Endothelial cell of umbilical vein (primary cell): ENCODE results near the gene RALGAPA1. TPM values are rescaled to one million over a fixed set of nuclear protein-coding genes. Genes with fewer than 3 reads are reported as not detected.

Experiments
- BruUV-seq: library from RNA; stranded (reverse); fragments of 400-500 nt; replicated peaks from 2 replicates; lab custom pipeline; 2021; lab: Mats Ljungman, UMichigan
- CTCF ChIA-PET: fragments of 300-600, 350-600 bp; sonication (Branson Sonifier 250); formaldehyde crosslinking; loops from one replicate; lab custom pipeline; 2021; ENCODE audit warnings: antibody characterized with exemption, inconsistent platforms; lab: Charles Lee
- POLR2A ChIA-PET: fragments of 300-600, 350-600 bp; sonication (Branson Sonifier 250); formaldehyde crosslinking; loops from one replicate; lab custom pipeline; 2021; ENCODE audit warnings: antibody characterized with exemption, inconsistent platforms; lab: Charles Lee
- DNase-seq: peaks from one replicate; pipeline ENCODE4 v3.0.0-alpha.2; 2011; ENCODE audit warnings: low read depth, low spot score
- FAIRE-seq: peaks from 2 replicates; lab custom pipeline; 2011; peaks lifted over from hg19 to GRCh38; lab: Jason Lieb, UNC
- H2AFZ ChIP-seq: 2 replicates; pipeline ENCODE4 v1.6.0; 2012; ENCODE audit warnings: low read depth, low read length, control low read depth, inconsistent platforms
- H3K27ac ChIP-seq: 2 replicates; pipeline ENCODE4 v1.5.1; 2011; ENCODE audit warnings: low read depth, mild to moderate bottlenecking, control low read depth, low read length, moderate library complexity; ENCODE audit not compliant: insufficient read depth
- H3K27me3 ChIP-seq, 2 experiments: 2 replicates each; pipeline versions ENCODE4 v1.6.0 to v1.6.1; 2011; ENCODE audit warnings: low read length in 2 of 2, mixed read lengths in 1 of 2; ENCODE audit not compliant: control insufficient read depth in 2 of 2, insufficient read depth in 2 of 2
- H3K36me3 ChIP-seq, 2 experiments: 2 replicates in 1 of 2; 3 replicates in 1 of 2; pipeline ENCODE4 v1.5.1; 2011; ENCODE audit warnings: low read length in 2 of 2, mild to moderate bottlenecking in 1 of 2, moderate library complexity in 1 of 2; ENCODE audit not compliant: control insufficient read depth in 2 of 2, insufficient read depth in 2 of 2; ENCODE audit errors: extremely low read depth in 1 of 2
- H3K4me1 ChIP-seq: 3 replicates; pipeline ENCODE4 v1.5.1; 2011; ENCODE audit warnings: mild to moderate bottlenecking, low read length; ENCODE audit not compliant: control insufficient read depth, insufficient read depth; ENCODE audit errors: extremely low read depth
- H3K4me2 ChIP-seq: 2 replicates; pipeline ENCODE4 v1.6.1; 2011; ENCODE audit warnings: low read length, control low read depth, mixed read lengths; ENCODE audit not compliant: insufficient read depth
- H3K4me3 ChIP-seq, 3 experiments: fragments of 200-600 bp in 1 of 3; sonication (generic), shearing (Covaris generic) in 1 of 3; replicated peaks in 1 of 3; 2 replicates each; pipeline ENCODE4 v1.5.1; 2011 to 2016; ENCODE audit warnings: control low read depth in 3 of 3, low read length in 3 of 3, mild to moderate bottlenecking in 2 of 3, inconsistent platforms in 1 of 3, low read depth in 1 of 3, moderate library complexity in 1 of 3; ENCODE audit not compliant: insufficient read depth in 1 of 3
- H3K79me2 ChIP-seq: 2 replicates; pipeline ENCODE4 v1.6.0; 2012; ENCODE audit warnings: low read length, inconsistent platforms; ENCODE audit not compliant: control insufficient read depth, insufficient read depth
- H3K9ac ChIP-seq: replicated peaks from 2 replicates; pipeline ENCODE3; 2011; ENCODE audit warnings: low read length, control low read depth; ENCODE audit not compliant: insufficient read depth; ENCODE audit errors: extremely low read depth
- H3K9me1 ChIP-seq: replicated peaks from 3 replicates; pipeline ENCODE4 v1.6.0; 2011; ENCODE audit warnings: mild to moderate bottlenecking, low read length; ENCODE audit not compliant: control insufficient read depth, insufficient read depth; ENCODE audit errors: extremely low read depth
- H3K9me3 ChIP-seq: replicated peaks from 2 replicates; pipeline ENCODE4 v1.5.1; 2012; ENCODE audit warnings: low read length, inconsistent platforms; ENCODE audit not compliant: control insufficient read depth, insufficient read depth
- H4K20me1 ChIP-seq: replicated peaks from 2 replicates; pipeline ENCODE3; 2011; ENCODE audit warnings: mild to moderate bottlenecking, low read length; ENCODE audit not compliant: control insufficient read depth, insufficient read depth; ENCODE audit errors: extremely low read depth
- EZH2 ChIP-seq: IDR thresholded peaks from 2 replicates; pipeline ENCODE4 v1.6.1; 2012; ENCODE audit warnings: borderline replicate concordance, low read depth, mild to moderate bottlenecking, moderate library complexity, low read length, inconsistent platforms; ENCODE audit not compliant: severe bottlenecking
- FOS ChIP-seq: IDR thresholded peaks from 2 replicates; pipeline ENCODE4 v1.6.1; 2011; ENCODE audit warnings: mild to moderate bottlenecking, low read length, moderate library complexity, borderline replicate concordance; ENCODE audit not compliant: insufficient read depth
- GATA2 ChIP-seq: IDR thresholded peaks from 2 replicates; pipeline ENCODE4 v1.7.0; 2011; ENCODE audit warnings: low read depth, mild to moderate bottlenecking, moderate library complexity, mixed read lengths, low read length; ENCODE audit not compliant: insufficient read length, insufficient read depth
- JUN ChIP-seq: IDR thresholded peaks from 2 replicates; pipeline ENCODE4 v1.6.1; 2011; ENCODE audit warnings: borderline replicate concordance, low read depth; ENCODE audit not compliant: insufficient read length, insufficient read depth
- MYC ChIP-seq: IDR thresholded peaks from one replicate; pipeline ENCODE4 v1.6.1; 2011; ENCODE audit warnings: mild to moderate bottlenecking, low read depth, low read length
- POLR2A ChIP-seq: IDR thresholded peaks from 2 replicates; pipeline ENCODE4 v1.6.1; 2012; ENCODE audit warnings: low read depth, mild to moderate bottlenecking, control low read depth, low read length
- POLR2AphosphoS5 ChIP-seq: IDR thresholded peaks from 2 replicates; pipeline ENCODE4 v1.6.1; 2012; ENCODE audit warnings: low read depth, mild to moderate bottlenecking, control low read depth, low read length, moderate library complexity; ENCODE audit not compliant: insufficient read depth
- dilution Hi-C: fragments of 300-500 bp; cut with MboI; formaldehyde crosslinking; loops from one replicate; pipeline ENCODE4 v1.15.0; 2019; ENCODE audit warnings: low sequenced_read_pairs; ENCODE audit not compliant: extremely low pct_ligation_motif_present
- intact Hi-C: fragments of 100-400 bp; cut with micrococcal nuclease; formaldehyde crosslinking; loops from one replicate; pipeline ENCODE4 v1.10.0; 2022
- polyA plus RNA-seq, 4 experiments: library from polyadenylated mRNA; depleted of rRNA in 3 of 4; stranded (reverse) in 3 of 4; unstranded in 1 of 4; fragments of >200 nt; gene quantifications; 2 replicates each; pipeline versions ENCODE4 v1.2.1 to v1.2.3, GENCODE V29; 2011 to 2012; ENCODE audit warnings: missing spikeins in 1 of 4
- total RNA-seq: library from RNA; stranded (reverse); gene quantifications from 2 replicates; pipeline ENCODE4 v1.2.3, GENCODE V29; 2021
- TF ChIP-seq, protein P1 (sequence below), 2 donors: IDR thresholded peaks; 1 replicate in 1 of 2; 2 replicates in 1 of 2; pipeline ENCODE4 v1.5.1; 2011; ENCODE audit warnings: low read length in 2 of 2, mild to moderate bottlenecking in 2 of 2, moderate library complexity in 2 of 2, control low read depth in 1 of 2, inconsistent platforms in 1 of 2, low read depth in 1 of 2; ENCODE audit not compliant: insufficient read depth in 1 of 2; ENCODE audit errors: extremely low read depth in 1 of 2
- TF ChIP-seq, protein P2 (sequence below): IDR thresholded peaks from 2 replicates; pipeline ENCODE4 v1.6.1; 2011; ENCODE audit not compliant: insufficient read depth, insufficient read length

The RALGAPA1 gene
- total and polyA plus RNA-seq, 2 donors (not counting 3 experiments of a cell fraction or from before 2014, with no cell fraction given), result 6.1 to 30.9 TPM

DNA sequence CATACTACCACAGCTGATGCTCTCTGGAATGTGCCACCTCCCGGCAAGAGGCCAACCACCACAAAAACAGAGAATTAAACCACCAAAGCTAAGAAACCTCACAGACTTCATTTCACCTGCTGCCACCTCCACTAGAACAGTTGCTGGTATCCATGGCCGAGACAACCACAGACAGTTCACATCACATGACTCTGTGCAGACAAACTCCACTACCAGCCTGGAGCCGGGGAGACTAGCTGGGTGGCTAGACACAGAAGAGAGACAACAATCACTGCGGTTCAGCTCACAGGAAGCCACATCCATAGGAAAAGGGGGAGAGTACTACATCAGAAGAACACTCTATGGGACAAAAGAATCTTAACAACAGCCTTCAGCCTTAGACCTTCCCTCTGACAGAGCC is 78.2 kb downstream of the RALGAPA1 start:
- intact Hi-C loops, result no loop called here
- no peaks in the 10 kb centered on the region for H3K36me3 ChIP-seq
- no peak for DNase-seq
- no peak overlapping the region for H3K4me3 ChIP-seq
- FAIRE-seq, result no peak
- CTCF ChIA-PET, result no interaction called here
- no peaks in the 10 kb centered on the region for H3K79me2 ChIP-seq
- H3K9ac ChIP-seq, result no peak overlapping the region
- no peaks in the 10 kb centered on the region for H3K27me3 ChIP-seq
- H4K20me1 ChIP-seq, result no peaks in the 10 kb centered on the region
- H3K9me1 ChIP-seq, result no peaks in the 10 kb centered on the region
- POLR2A ChIA-PET, result no interaction called here
- no peak overlapping the region for H2AFZ ChIP-seq
- no peaks in the 10 kb centered on the region for H3K9me3 ChIP-seq
- dilution Hi-C loops, result no loop called here
- H3K4me2 ChIP-seq, result no peak overlapping the region
- no TSS peak for BruUV-seq
- TF ChIP-seq POLR2A (no peak), GATA2 (no peak), FOS (no peak), JUN (no peak), POLR2AphosphoS5 (no peak), EZH2 (no peak), MYC (no peak)
- TF ChIP-seq, protein P1, sequence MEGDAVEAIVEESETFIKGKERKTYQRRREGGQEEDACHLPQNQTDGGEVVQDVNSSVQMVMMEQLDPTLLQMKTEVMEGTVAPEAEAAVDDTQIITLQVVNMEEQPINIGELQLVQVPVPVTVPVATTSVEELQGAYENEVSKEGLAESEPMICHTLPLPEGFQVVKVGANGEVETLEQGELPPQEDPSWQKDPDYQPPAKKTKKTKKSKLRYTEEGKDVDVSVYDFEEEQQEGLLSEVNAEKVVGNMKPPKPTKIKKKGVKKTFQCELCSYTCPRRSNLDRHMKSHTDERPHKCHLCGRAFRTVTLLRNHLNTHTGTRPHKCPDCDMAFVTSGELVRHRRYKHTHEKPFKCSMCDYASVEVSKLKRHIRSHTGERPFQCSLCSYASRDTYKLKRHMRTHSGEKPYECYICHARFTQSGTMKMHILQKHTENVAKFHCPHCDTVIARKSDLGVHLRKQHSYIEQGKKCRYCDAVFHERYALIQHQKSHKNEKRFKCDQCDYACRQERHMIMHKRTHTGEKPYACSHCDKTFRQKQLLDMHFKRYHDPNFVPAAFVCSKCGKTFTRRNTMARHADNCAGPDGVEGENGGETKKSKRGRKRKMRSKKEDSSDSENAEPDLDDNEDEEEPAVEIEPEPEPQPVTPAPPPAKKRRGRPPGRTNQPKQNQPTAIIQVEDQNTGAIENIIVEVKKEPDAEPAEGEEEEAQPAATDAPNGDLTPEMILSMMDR (IDR thresholded peaks at IDR 0.05; ENCODE audit: extremely low read depth in 1 of 2, insufficient read depth in 1 of 2, low read depth in 1 of 2, low read length in 2 of 2), result no peak
- TF ChIP-seq, protein P2, sequence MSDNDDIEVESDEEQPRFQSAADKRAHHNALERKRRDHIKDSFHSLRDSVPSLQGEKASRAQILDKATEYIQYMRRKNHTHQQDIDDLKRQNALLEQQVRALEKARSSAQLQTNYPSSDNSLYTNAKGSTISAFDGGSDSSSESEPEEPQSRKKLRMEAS, result no peak
- no peak overlapping the region for H3K27ac ChIP-seq
- no peaks in the 10 kb centered on the region for H3K4me1 ChIP-seq
